ENCODE measurements around the gene DHX16. TPM values are rescaled to one million over a fixed set of nuclear protein-coding genes. Genes with fewer than 3 reads are reported as not detected.

Gene DHX16
- polyA plus RNA-seq, 1 donor (not counting 4 experiments of a cell fraction or from before 2014, with no cell fraction given) = 34.2 TPM

- Histone ChIP-seq H3K4me3 (ENCODE audit: control insufficient read depth in 2 of 3, extremely low read depth in 1 of 3, insufficient read depth in 2 of 3, low read depth in 1 of 3, low read length in 3 of 3) (no peak overlapping the region), H3K9ac (ENCODE audit: control insufficient read depth, extremely low read depth, insufficient read depth, low read length) (no peak overlapping the region), H3K4me2 (ENCODE audit: control insufficient read depth, extremely low read depth, insufficient read depth, low read depth, low read length) (no peak overlapping the region), H3K36me3 (ENCODE audit: control insufficient read depth in 2 of 2, extremely low read depth in 1 of 2, insufficient read depth in 2 of 2, low read length in 2 of 2) (peaks cover 13 to 21% of the 10 kb centered on the region in 2 experiments), H3K27ac (ENCODE audit: control insufficient read depth, insufficient read depth, low read length) (no peak overlapping the region), H3K9me1 (ENCODE audit: control insufficient read depth, extremely low read depth, insufficient read depth, low read length) (peaks cover 2% of the 10 kb centered on the region), H4K20me1 (ENCODE audit: control insufficient read depth, extremely low read depth, insufficient read depth, low read length) (no peaks in the 10 kb centered on the region), H3K27me3 (ENCODE audit: control insufficient read depth, extremely low read depth, insufficient read depth, low read length) (no peaks in the 10 kb centered on the region), H3K79me2 (ENCODE audit: control insufficient read depth, insufficient read depth, low read length) (peaks cover 12% of the 10 kb centered on the region), H3K4me1 (ENCODE audit: control insufficient read depth, extremely low read depth, insufficient read depth, low read length) (peaks cover 12% of the 10 kb centered on the region), H2AFZ (ENCODE audit: control insufficient read depth, low read length) (no peak overlapping the region), H3K9me3 (ENCODE audit: control insufficient read depth, low read depth, low read length) (no peaks in the 10 kb centered on the region)
- no peak for FAIRE-seq
- no peak for DNase-seq (ENCODE audit: low read depth, low spot score)
- TF ChIP-seq EZH2 (IDR thresholded peaks at IDR 0.05; ENCODE audit: low read length) (no peak), CTCF (optimal IDR thresholded peaks at IDR 0.05 in 1 of 3, IDR thresholded peaks at IDR 0.05 in 1 of 3, conservative IDR thresholded peaks at IDR 0.05 in 1 of 3; ENCODE audit: extremely low read depth in 1 of 3, insufficient read depth in 2 of 3, low read length in 3 of 3) (no peak)
- dilution Hi-C loops (cut with MboI; ENCODE audit: extremely low pct_ligation_motif_present, low sequenced_read_pairs) = no loop called here
These were observed 29.1 kb downstream of the DHX16 start for GRCh38 chr6:30643656-30644055.

GRCh38 chr6:30641048-30641447 is 31.8 kb downstream of the DHX16 start:
- Histone ChIP-seq H3K4me1 (ENCODE audit: control insufficient read depth, extremely low read depth, insufficient read depth, low read length) (no peaks in the 10 kb centered on the region), H3K4me3 (ENCODE audit: control insufficient read depth in 2 of 3, extremely low read depth in 1 of 3, insufficient read depth in 2 of 3, low read depth in 1 of 3, low read length in 3 of 3) (no peak overlapping the region), H3K9me3 (ENCODE audit: control insufficient read depth, low read depth, low read length) (no peaks in the 10 kb centered on the region), H4K20me1 (ENCODE audit: control insufficient read depth, extremely low read depth, insufficient read depth, low read length) (no peaks in the 10 kb centered on the region), H3K27me3 (ENCODE audit: control insufficient read depth, extremely low read depth, insufficient read depth, low read length) (no peaks in the 10 kb centered on the region), H2AFZ (ENCODE audit: control insufficient read depth, low read length) (no peak overlapping the region), H3K36me3 (ENCODE audit: control insufficient read depth in 2 of 2, extremely low read depth in 1 of 2, insufficient read depth in 2 of 2, low read length in 2 of 2) (peaks cover 13 to 21% of the 10 kb centered on the region in 2 experiments), H3K4me2 (ENCODE audit: control insufficient read depth, extremely low read depth, insufficient read depth, low read depth, low read length) (no peak overlapping the region), H3K79me2 (ENCODE audit: control insufficient read depth, insufficient read depth, low read length) (no peaks in the 10 kb centered on the region), H3K9me1 (ENCODE audit: control insufficient read depth, extremely low read depth, insufficient read depth, low read length) (peaks cover 2% of the 10 kb centered on the region), H3K27ac (ENCODE audit: control insufficient read depth, insufficient read depth, low read length) (no peak overlapping the region), H3K9ac (ENCODE audit: control insufficient read depth, extremely low read depth, insufficient read depth, low read length) (no peak overlapping the region)
- FAIRE-seq (no peak), DNase-seq (ENCODE audit: low read depth, low spot score) (no peak)
- TF ChIP-seq CTCF (optimal IDR thresholded peaks at IDR 0.05 in 1 of 3, IDR thresholded peaks at IDR 0.05 in 1 of 3, conservative IDR thresholded peaks at IDR 0.05 in 1 of 3; ENCODE audit: extremely low read depth in 1 of 3, insufficient read depth in 2 of 3, low read length in 3 of 3) (no peak), EZH2 (IDR thresholded peaks at IDR 0.05; ENCODE audit: low read length) (no peak)
- dilution Hi-C loops (cut with MboI; ENCODE audit: extremely low pct_ligation_motif_present, low sequenced_read_pairs) = no loop called here
